HG03558 (cell line): Measurements from ENCODE around the gene BBOF1.

Experiments used
- ATAC-seq: cut with Tn5 transposase; IDR thresholded peaks from one replicate; pipeline ENCODE4 v1.9.1; 2021; ENCODE audit warnings: moderate number of reproducible peaks; ENCODE audit not compliant: unreplicated experiment; ENCODE audit errors: extremely low read depth

BBOF1 gene

GRCh38 chr14:74019408-74020137, 424 bp downstream of the BBOF1 start:
- no peak for ATAC-seq

- ATAC-seq = no peak
Measured at GRCh38 chr14:74022346-74022745, 3.2 kb downstream of the BBOF1 start.

- no peak for ATAC-seq
Measured at GRCh38 chr14:74029136-74029535, 10.0 kb downstream of the BBOF1 start.

GRCh38 chr14:74034572-74034971, 15.4 kb downstream of the BBOF1 start:
- no peak for ATAC-seq

DNA sequence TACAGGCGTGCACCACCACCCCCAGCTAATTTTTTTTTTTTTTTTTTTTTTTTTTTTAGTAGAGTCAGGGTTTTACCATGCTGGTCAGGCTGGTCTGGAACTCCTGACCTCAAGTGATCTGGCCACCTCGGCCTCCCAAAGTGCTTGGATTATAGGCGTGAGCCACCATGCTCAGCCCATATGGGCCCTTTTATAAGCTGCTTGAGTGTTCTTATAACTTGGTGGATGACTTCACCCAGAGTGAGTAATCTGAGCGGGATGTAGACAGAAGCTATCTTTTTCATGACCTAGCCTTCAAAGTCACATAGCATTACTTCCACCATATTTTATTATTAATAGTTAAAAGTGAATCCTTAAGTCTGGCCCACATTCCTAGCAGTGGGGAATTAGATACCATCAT, 16.4 kb downstream of the BBOF1 start:
- no peak for ATAC-seq

GRCh38 chr14:74038020-74038859, 19.1 kb downstream of the BBOF1 start:
- ATAC-seq = no peak

- no peak for ATAC-seq
Measured at GRCh38 chr14:74042296-74042695, 23.1 kb downstream of the BBOF1 start.

- no peak for ATAC-seq
Measured at GRCh38 chr14:74045522-74045921, 26.4 kb downstream of the BBOF1 start.

DNA sequence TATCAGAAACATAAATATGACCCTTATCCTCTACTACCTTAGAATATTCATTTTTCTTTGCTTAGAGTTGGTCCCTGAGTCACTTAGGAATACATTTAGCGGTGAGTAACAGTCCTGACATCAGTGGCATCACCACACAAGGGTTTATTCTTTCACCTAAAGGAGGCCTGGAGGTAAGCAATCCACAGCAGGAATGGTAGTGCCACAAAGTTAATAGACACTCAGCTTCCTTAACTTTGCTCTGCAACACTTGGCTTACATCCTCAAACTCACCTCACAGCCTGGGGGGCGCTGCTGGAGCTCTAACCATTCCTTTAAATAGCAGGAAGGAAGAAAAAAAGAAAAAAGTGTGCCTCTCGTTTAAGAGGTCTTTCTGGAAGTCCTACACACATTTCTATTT, 29.1 kb downstream of the BBOF1 start:
- ATAC-seq = no peak

DNA sequence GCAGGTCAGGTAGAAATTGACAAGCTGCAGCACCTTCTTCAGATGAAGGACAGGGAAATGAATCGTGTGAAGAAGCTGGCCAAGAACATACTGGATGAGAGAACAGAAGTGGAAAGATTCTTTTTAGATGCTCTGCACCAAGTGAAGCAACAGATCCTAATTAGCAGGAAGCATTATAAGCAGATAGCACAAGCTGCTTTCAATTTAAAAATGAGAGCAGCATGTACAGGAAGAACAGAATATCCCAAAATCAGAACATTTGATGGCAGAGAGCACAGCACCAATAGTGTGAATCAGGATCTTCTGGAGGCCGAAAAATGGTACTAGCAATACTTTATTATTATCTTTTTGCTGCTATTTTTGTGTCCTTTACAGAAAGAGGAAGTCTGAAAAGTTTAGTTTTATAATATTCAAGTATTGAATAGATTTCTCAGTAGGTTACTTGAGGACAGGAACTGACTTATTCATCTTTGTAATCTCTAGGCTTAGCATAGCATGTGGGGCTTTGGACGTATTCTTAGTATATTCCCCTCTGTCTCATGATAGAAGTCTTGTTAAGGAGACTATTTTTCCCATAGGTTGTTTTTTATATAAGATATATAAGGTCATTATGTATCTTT, 30.8 kb downstream of the BBOF1 start:
- ATAC-seq = no peak

DNA sequence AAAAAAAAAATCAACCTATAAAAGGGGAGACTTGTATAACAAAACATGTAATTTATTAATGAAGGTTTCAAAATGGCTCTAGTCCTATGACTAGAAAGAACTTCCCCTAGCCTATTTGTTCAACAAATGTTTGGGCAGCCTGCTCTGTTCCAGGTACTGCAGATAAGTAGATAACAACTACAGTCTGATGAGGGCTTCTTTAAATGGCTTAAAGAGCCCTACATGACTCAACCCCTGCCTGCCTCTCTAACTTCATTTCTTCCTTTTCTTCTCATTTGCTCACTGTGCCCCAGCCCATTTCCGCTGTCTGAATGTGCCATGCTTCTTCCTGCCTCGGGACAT, 43.6 kb downstream of the BBOF1 start:
- ATAC-seq = no peak

- no peak for ATAC-seq
Measured at GRCh38 chr14:74064426-74064825, 45.3 kb downstream of the BBOF1 start.

GRCh38 chr14:74064883-74065282, 45.7 kb downstream of the BBOF1 start:
- ATAC-seq = no peak

GRCh38 chr14:74065746-74066575, 46.8 kb downstream of the BBOF1 start:
- no peak for ATAC-seq

DNA sequence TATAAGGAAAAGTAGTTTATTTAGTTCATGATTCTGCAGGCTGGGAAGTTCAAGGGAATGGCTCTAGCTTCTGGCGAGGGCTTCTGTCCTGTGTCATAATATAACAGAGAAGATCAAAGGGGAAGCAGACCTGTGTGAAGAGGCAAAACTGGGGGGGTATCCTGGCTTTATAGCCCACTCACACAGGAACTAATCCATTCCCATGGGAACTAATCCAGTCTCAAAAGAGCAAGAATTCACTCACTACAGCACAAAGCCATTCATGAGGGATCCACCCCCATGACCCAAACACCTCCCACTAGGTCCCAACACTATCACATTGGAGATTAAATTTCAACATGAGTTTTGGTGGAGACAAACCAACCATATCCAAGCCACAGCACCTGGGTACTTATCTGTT, 58.3 kb downstream of the BBOF1 start:
- no peak for ATAC-seq

DNA sequence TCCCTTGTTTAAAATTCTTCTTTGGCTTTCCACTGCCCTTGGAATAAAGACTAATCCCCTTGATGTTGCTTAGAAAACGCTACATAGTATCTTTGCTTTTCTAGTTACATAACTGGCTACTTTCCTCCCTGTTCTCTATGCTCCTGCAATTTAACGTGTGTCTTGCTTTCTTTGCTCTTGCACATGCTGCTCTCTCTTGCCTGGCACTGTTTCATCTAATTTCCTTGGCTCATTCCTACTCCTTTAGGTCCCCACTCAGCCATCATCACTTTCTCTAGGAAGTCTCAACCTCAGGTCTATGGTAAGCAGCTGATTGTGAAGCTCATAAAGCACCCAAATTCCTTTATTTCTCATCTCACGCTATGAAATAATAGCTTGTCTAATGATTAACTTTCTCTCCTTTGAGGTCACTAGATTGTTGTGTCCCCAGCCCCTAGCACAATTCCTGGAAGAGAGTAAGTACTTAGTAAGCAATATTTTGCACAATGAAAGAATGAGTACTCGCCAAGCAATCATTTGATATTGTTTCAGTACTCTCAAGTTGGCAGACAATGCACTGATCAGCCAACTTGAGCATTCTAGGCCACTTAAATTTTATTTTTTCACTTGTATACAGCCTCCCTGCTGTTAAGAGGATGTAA, 61.8 kb downstream of the BBOF1 start:
- no peak for ATAC-seq

DNA sequence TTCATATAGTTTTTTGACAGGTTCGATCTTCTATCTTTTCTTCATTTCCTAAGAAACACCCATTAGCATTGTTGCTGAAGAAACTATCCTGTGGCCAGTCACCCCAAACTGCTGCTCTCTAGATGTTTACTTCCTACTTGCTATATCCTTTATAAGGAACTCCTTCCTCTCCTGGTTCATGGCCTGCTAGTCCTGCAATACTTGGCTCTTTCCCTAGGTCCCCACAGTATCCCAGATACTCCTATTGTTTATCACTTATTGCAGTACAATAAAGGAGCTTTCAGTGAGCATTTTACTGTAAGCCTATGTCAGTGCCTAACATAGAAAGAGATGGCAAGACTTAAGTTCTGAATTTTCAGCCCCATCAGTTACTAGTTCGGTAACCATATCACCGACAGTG, 62.3 kb downstream of the BBOF1 start:
- ATAC-seq = no peak

- ATAC-seq = no peak
Measured at GRCh38 chr14:74083161-74083560, 64.0 kb downstream of the BBOF1 start.

- no peak for ATAC-seq
Measured at GRCh38 chr14:74083784-74084276, 64.7 kb downstream of the BBOF1 start.
